Measurements from ENCODE around the gene ADAT3. TPM values are rescaled to one million over a fixed set of nuclear protein-coding genes. Genes with fewer than 3 reads are reported as not detected.

ADAT3 gene
- total RNA-seq, 4 donors from 2014 or later: 2.1 to 3.6 (median 3.1) TPM

DNA sequence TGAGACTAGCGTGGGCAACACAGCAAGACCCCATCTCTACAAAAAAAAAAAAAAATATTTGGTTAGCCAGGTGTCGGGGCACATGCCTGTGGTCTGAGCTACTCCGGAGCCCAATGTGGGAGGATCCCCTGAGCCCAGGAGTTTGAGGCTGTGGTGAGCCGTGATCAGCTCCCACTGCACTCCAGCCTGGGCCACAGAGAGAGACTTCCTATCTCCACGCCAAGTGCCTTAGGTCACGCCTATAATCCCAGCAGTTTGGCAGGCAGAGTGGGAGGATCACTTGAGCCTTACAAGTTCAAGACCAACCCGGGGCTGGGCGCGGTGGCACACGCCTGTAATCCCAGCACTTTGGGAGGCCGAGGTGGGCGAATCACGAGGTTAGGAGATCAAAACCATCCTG lies 8.7 kb upstream of the ADAT3 start:
- H3K27ac ChIP-seq: no peak overlapping the region
- H3K4me3 ChIP-seq: no peak overlapping the region

GRCh38 chr19:1901940-1902404 lies 3.2 kb upstream of the ADAT3 start:
- peak; percentile 38 to 42 for DNase-seq
- ATAC-seq: no peak
- intact Hi-C loops (cut with DNase I; ENCODE audit: low total_unique reads) (no loop called here), in situ Hi-C loops (cut with MboI; ENCODE audit: low sequenced_read_pairs in 4 of 4) (no loop called here)
- no peak overlapping the region for H3K4me3 ChIP-seq
- H3K9me3 ChIP-seq: no peaks in the 10 kb centered on the region
- H3K36me3 ChIP-seq: no peaks in the 10 kb centered on the region
- no peaks in the 10 kb centered on the region for H3K27me3 ChIP-seq
- H3K4me1 ChIP-seq: peaks cover 4 to 7% of the 10 kb centered on the region in 2 donors
- H3K27ac ChIP-seq: peak overlapping the region in 1 of 4 donors; percentile 31
- TF ChIP-seq CTCF (IDR thresholded peaks at IDR 0.05 in 4 of 5, conservative IDR thresholded peaks at IDR 0.05 in 1 of 5): no peak
- TF ChIP-seq POLR2A (IDR thresholded peaks at IDR 0.05): peak in 1 of 2 donors; percentile 24

More for the DNA sequence above, 8.7 kb upstream of the ADAT3 start:
- Histone ChIP-seq H3K27me3 (no peaks in the 10 kb centered on the region), H3K36me3 (no peaks in the 10 kb centered on the region), H3K4me1 (no peaks in the 10 kb centered on the region), H3K9me3 (no peaks in the 10 kb centered on the region)
- no peak for TF ChIP-seq POLR2A (IDR thresholded peaks at IDR 0.05)
- no peak for TF ChIP-seq CTCF (IDR thresholded peaks at IDR 0.05 in 4 of 5, conservative IDR thresholded peaks at IDR 0.05 in 1 of 5)
- in situ Hi-C loops (cut with MboI; ENCODE audit: low sequenced_read_pairs in 4 of 4): no loop called here
- ATAC-seq (no peak), DNase-seq (no peak)
- intact Hi-C loops (cut with DNase I; ENCODE audit: low total_unique reads): no loop called here

DNA sequence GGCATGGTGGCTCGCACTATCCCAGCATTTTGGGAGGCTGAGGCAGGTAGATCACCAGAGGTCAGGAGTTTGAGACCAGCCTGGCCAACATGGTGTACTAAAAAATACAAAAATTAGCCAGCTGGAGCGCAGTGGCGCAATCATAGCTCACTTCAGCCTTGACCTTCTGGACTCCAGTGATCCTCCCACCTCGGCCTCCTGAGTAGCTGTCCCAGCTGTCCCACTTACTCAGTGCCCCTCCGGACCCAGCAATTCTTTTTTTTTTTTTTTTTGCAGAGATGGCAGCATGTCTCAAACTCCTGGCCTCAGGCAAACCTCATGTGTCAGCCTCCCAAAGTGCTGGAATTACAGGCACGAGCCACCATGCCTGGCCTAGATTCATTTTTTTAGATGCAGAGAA lies 2.3 kb upstream of the ADAT3 start:
- H3K36me3 ChIP-seq: no peaks in the 10 kb centered on the region
- TF ChIP-seq POLR2A (IDR thresholded peaks at IDR 0.05) (no peak), CTCF (IDR thresholded peaks at IDR 0.05 in 4 of 5, conservative IDR thresholded peaks at IDR 0.05 in 1 of 5) (no peak)
- ATAC-seq (no peak), DNase-seq (no peak)
- intact Hi-C loops (cut with DNase I; ENCODE audit: low total_unique reads): no loop called here
- H3K4me1 ChIP-seq: peaks cover 4 to 7% of the 10 kb centered on the region in 2 donors
- in situ Hi-C loops (cut with MboI; ENCODE audit: low sequenced_read_pairs in 4 of 4): no loop called here
- H3K4me3 ChIP-seq: no peak overlapping the region
- no peaks in the 10 kb centered on the region for H3K9me3 ChIP-seq
- no peaks in the 10 kb centered on the region for H3K27me3 ChIP-seq
- H3K27ac ChIP-seq: no peak overlapping the region

DNA sequence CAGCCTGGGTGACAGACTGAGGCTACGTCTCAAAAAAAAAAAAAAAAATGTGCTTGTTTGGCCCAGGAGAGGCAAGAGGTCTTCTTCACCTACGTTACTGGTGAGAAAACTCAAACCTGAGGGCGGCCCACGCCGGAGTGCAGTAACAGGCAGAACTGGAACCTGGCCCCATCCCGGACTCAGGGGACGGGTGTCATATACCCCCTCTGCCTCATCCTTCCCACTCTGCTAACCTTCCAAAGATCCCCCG lies 414 bp upstream of the ADAT3 start:
- in situ Hi-C loops (cut with MboI; ENCODE audit: low sequenced_read_pairs in 4 of 4): no loop called here
- ATAC-seq (no peak), DNase-seq (no peak)
- Histone ChIP-seq H3K36me3 (no peaks in the 10 kb centered on the region), H3K27ac (peak overlapping the region; percentile 85 to 91 (median 88)), H3K4me1 (peaks cover 4 to 15% of the 10 kb centered on the region in 2 donors), H3K4me3 (peak overlapping the region in 3 of 4 donors; percentile 18 to 76 (median 65)), H3K9me3 (no peaks in the 10 kb centered on the region), H3K27me3 (no peaks in the 10 kb centered on the region)
- intact Hi-C loops (cut with DNase I; ENCODE audit: low total_unique reads): loop anchor here (1.0 kb wide), 1 partner anchor 40 kb away; no protein-coding TSS in a partner anchor
- TF ChIP-seq CTCF (IDR thresholded peaks at IDR 0.05 in 4 of 5, conservative IDR thresholded peaks at IDR 0.05 in 1 of 5) (no peak), POLR2A (IDR thresholded peaks at IDR 0.05) (no peak)

DNA sequence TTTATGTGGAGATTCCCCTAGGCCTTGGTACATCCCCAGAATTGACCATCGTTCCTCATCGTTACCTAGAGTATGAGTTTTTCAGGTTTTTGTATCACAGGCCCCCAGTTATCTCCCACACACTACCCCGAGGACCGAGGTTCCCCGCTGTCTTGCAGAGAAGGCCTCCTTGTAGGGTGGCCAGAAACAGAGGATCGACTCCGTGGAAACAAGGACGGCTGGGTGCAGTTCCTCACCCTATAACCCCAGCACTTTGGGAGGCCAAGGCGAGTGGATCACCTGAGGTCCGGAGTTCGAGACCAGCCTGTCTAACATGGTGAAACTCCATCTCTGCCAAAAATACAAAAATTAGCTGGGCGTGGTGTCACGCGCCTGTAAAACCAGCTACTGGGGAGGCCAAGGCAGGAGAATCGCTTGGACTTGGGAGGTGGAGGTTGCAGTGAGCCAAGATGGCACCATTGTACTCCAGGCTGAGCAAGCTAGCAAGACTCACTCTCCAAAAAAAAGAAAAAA lies 720 bp downstream of the ADAT3 start:
- DNase-seq: no peak
- TF ChIP-seq CTCF (IDR thresholded peaks at IDR 0.05 in 4 of 5, conservative IDR thresholded peaks at IDR 0.05 in 1 of 5) (no peak), POLR2A (IDR thresholded peaks at IDR 0.05) (no peak)
- Histone ChIP-seq H3K4me1 (peaks cover 4 to 15% of the 10 kb centered on the region in 2 donors), H3K27me3 (no peaks in the 10 kb centered on the region), H3K4me3 (peak overlapping the region; percentile 65 to 90 (median 72)), H3K27ac (peak overlapping the region; percentile 85 to 91 (median 88)), H3K36me3 (no peaks in the 10 kb centered on the region), H3K9me3 (no peaks in the 10 kb centered on the region)
- intact Hi-C loops (cut with DNase I; ENCODE audit: low total_unique reads): loop anchor here (1.0 kb wide), 1 partner anchor 42 kb away; no protein-coding TSS in a partner anchor
- no peak for ATAC-seq
- in situ Hi-C loops (cut with MboI; ENCODE audit: low sequenced_read_pairs in 4 of 4): no loop called here
